HEK293 (cell line): ENCODE measurements around the gene HMGN4.
A peak's percentile ranks its signal among the peaks of the same experiment; 100 is the strongest.

Experiments used
- CTCF ChIA-PET: fragments of 350-600 bp; formaldehyde crosslinking; extraction: SDS; loops from one replicate; lab custom pipeline; 2021; ENCODE audit warnings: antibody characterized with exemption; lab: Yijun Ruan, JAX
- POLR2A ChIA-PET: fragments of 300-600 bp; formaldehyde crosslinking; extraction: SDS; loops from one replicate; lab custom pipeline; 2020; ENCODE audit warnings: antibody characterized with exemption, inconsistent platforms; lab: Yijun Ruan, JAX
- H3K27ac ChIP-seq: fragments of 200-500 bp; sonication (Bioruptor generic); 2 replicates; pipeline ENCODE4 v1.5.1; 2014; ENCODE audit warnings: low read depth, low read length, control low read depth, inconsistent platforms; ENCODE audit errors: extremely low read depth
- H3K36me3 ChIP-seq, 2 experiments: fragments of 200-500 bp in 1 of 2; sonication (Bioruptor generic) in 1 of 2; 1 replicate in 1 of 2; 2 replicates in 1 of 2; pipeline ENCODE4 v1.5.1; 2014 to 2017; ENCODE audit warnings: inconsistent platforms in 2 of 2, low read length in 2 of 2; ENCODE audit not compliant: control insufficient read depth in 2 of 2, insufficient read depth in 1 of 2
- H3K4me1 ChIP-seq: fragments of 200-500 bp; sonication (Bioruptor generic); 2 replicates; pipeline ENCODE4 v1.5.1; 2014; ENCODE audit warnings: mild to moderate bottlenecking, low read length, inconsistent platforms; ENCODE audit not compliant: control insufficient read depth, insufficient read depth
- H3K4me3 ChIP-seq: 2 replicates; pipeline ENCODE4 v1.5.1; 2011; ENCODE audit warnings: low read depth, mild to moderate bottlenecking, control low read depth, low read length, moderate library complexity
- H3K9me3 ChIP-seq: fragments of 200-500 bp; sonication (Bioruptor generic); 2 replicates; pipeline ENCODE4 v1.5.1; 2014; ENCODE audit warnings: low read depth, low read length, inconsistent platforms; ENCODE audit not compliant: control insufficient read depth, insufficient read depth
- GFI1B ChIP-seq: fragments of 450-650 bp; formaldehyde crosslinking; IDR thresholded peaks from 2 replicates; pipeline ENCODE4 v1.5.1; 2016; ENCODE audit warnings: missing biosample characterization, missing genetic modification characterization
- KLF7 ChIP-seq: fragments of 450-650 bp; formaldehyde crosslinking; IDR thresholded peaks from 2 replicates; pipeline ENCODE4 v1.5.1; 2016; ENCODE audit warnings: missing biosample characterization, missing genetic modification characterization, borderline replicate concordance
- PATZ1 ChIP-seq: fragments of 450-650 bp; formaldehyde crosslinking; IDR thresholded peaks from 2 replicates; pipeline ENCODE4 v1.5.1; 2016; ENCODE audit warnings: missing biosample characterization, missing genetic modification characterization
- PBX3 ChIP-seq: sonication (generic); formaldehyde crosslinking; IDR thresholded peaks from 2 replicates; pipeline ENCODE4 v1.8.1; 2022; ENCODE audit warnings: mild to moderate bottlenecking, moderate library complexity, missing genetic modification reagents
- PRDM6 ChIP-seq: fragments of 450-650 bp; formaldehyde crosslinking; IDR thresholded peaks from 2 replicates; pipeline ENCODE4 v1.5.1; 2017; ENCODE audit warnings: missing biosample characterization, missing genetic modification characterization
- SALL2 ChIP-seq: fragments of 450-650 bp; formaldehyde crosslinking; IDR thresholded peaks from 2 replicates; pipeline ENCODE4 v1.5.0; 2017; ENCODE audit warnings: missing biosample characterization, mild to moderate bottlenecking, missing genetic modification characterization, borderline replicate concordance
- TRIM28 ChIP-seq: IDR thresholded peaks from 2 replicates; pipeline ENCODE4 v1.6.1; 2011; ENCODE audit warnings: low read length, control low read depth, borderline replicate concordance
- YY1 ChIP-seq: fragments of 450-650 bp; formaldehyde crosslinking; IDR thresholded peaks from 2 replicates; pipeline ENCODE4 v1.5.1; 2018; ENCODE audit warnings: missing biosample characterization, missing genetic modification characterization
- ZBTB21 ChIP-seq: fragments of 450-650 bp; formaldehyde crosslinking; IDR thresholded peaks from 2 replicates; pipeline ENCODE4 v1.5.1; 2017; ENCODE audit warnings: missing biosample characterization, missing genetic modification characterization
- ZBTB6 ChIP-seq: fragments of 450-650 bp; formaldehyde crosslinking; IDR thresholded peaks from 2 replicates; pipeline ENCODE4 v1.5.1; 2017; ENCODE audit warnings: missing biosample characterization, missing genetic modification characterization
- ZFP69B ChIP-seq: fragments of 450-650 bp; formaldehyde crosslinking; IDR thresholded peaks from 2 replicates; pipeline ENCODE4 v1.5.1; 2016; ENCODE audit warnings: missing biosample characterization, missing genetic modification characterization
- ZNF121 ChIP-seq: fragments of 450-650 bp; formaldehyde crosslinking; IDR thresholded peaks from 2 replicates; pipeline ENCODE4 v1.5.1; 2016; ENCODE audit warnings: missing biosample characterization, missing genetic modification characterization
- ZNF155 ChIP-seq: fragments of 450-650 bp; formaldehyde crosslinking; IDR thresholded peaks from 2 replicates; pipeline ENCODE4 v1.5.1; 2016; ENCODE audit warnings: missing biosample characterization, missing genetic modification characterization
- ZNF16 ChIP-seq: fragments of 450-650 bp; formaldehyde crosslinking; IDR thresholded peaks from 2 replicates; pipeline ENCODE4 v1.5.1; 2016; ENCODE audit warnings: low read depth, missing biosample characterization, missing genetic modification characterization
- ZNF169 ChIP-seq: fragments of 450-650 bp; formaldehyde crosslinking; IDR thresholded peaks from 2 replicates; pipeline ENCODE4 v1.5.1; 2016; ENCODE audit warnings: missing biosample characterization, missing genetic modification characterization
- ZNF174 ChIP-seq: fragments of 450-650 bp; formaldehyde crosslinking; IDR thresholded peaks from 2 replicates; pipeline ENCODE4 v1.5.0; 2017; ENCODE audit warnings: missing biosample characterization, mild to moderate bottlenecking, missing genetic modification characterization
- ZNF274 ChIP-seq, 2 experiments: fragments of 200-500 bp in 1 of 2; fragments of 450-650 bp in 1 of 2; sonication (Bioruptor generic) in 1 of 2; formaldehyde crosslinking in 1 of 2; IDR thresholded peaks; 2 replicates each; pipeline versions ENCODE4 v1.5.1 to v1.6.1; 2014 to 2016; ENCODE audit warnings: borderline replicate concordance in 1 of 2, inconsistent platforms in 1 of 2, low read length in 1 of 2, missing biosample characterization in 1 of 2, missing genetic modification characterization in 1 of 2
- ZNF311 ChIP-seq: fragments of 450-650 bp; formaldehyde crosslinking; IDR thresholded peaks from 2 replicates; pipeline ENCODE4 v1.5.1; 2017; ENCODE audit warnings: missing biosample characterization, missing genetic modification characterization, borderline replicate concordance
- ZNF350 ChIP-seq: fragments of 450-650 bp; formaldehyde crosslinking; IDR thresholded peaks from 2 replicates; pipeline ENCODE4 v1.5.0; 2017; ENCODE audit warnings: missing biosample characterization, mild to moderate bottlenecking, missing genetic modification characterization
- ZNF433 ChIP-seq: fragments of 450-650 bp; formaldehyde crosslinking; IDR thresholded peaks from 2 replicates; pipeline ENCODE4 v1.5.1; 2016; ENCODE audit warnings: missing biosample characterization, missing genetic modification characterization, low read depth
- ZNF600 ChIP-seq: fragments of 450-650 bp; formaldehyde crosslinking; IDR thresholded peaks from 2 replicates; pipeline ENCODE4 v1.5.1; 2016; ENCODE audit warnings: missing biosample characterization, missing genetic modification characterization
- ZNF624 ChIP-seq: fragments of 450-650 bp; formaldehyde crosslinking; IDR thresholded peaks from 2 replicates; pipeline ENCODE4 v1.5.1; 2017; ENCODE audit warnings: missing biosample characterization, missing genetic modification characterization
- ZNF658 ChIP-seq: fragments of 450-650 bp; formaldehyde crosslinking; IDR thresholded peaks from 2 replicates; pipeline ENCODE4; 2016; ENCODE audit warnings: missing biosample characterization, missing genetic modification characterization
- ZNF837 ChIP-seq: fragments of 450-650 bp; formaldehyde crosslinking; IDR thresholded peaks from 2 replicates; pipeline ENCODE4 v1.5.1; 2016; ENCODE audit warnings: missing biosample characterization, missing genetic modification characterization
- ZSCAN23 ChIP-seq: fragments of 450-650 bp; formaldehyde crosslinking; IDR thresholded peaks from 2 replicates; pipeline ENCODE4 v1.5.1; 2016; ENCODE audit warnings: missing biosample characterization, missing genetic modification characterization
- TF ChIP-seq, protein P1 (sequence below): fragments of 450-650 bp; formaldehyde crosslinking; conservative IDR thresholded peaks from 2 replicates; pipeline ENCODE4 v1.5.1; 2016; ENCODE audit warnings: low read depth, missing biosample characterization, missing genetic modification characterization

HMGN4 gene

DNA sequence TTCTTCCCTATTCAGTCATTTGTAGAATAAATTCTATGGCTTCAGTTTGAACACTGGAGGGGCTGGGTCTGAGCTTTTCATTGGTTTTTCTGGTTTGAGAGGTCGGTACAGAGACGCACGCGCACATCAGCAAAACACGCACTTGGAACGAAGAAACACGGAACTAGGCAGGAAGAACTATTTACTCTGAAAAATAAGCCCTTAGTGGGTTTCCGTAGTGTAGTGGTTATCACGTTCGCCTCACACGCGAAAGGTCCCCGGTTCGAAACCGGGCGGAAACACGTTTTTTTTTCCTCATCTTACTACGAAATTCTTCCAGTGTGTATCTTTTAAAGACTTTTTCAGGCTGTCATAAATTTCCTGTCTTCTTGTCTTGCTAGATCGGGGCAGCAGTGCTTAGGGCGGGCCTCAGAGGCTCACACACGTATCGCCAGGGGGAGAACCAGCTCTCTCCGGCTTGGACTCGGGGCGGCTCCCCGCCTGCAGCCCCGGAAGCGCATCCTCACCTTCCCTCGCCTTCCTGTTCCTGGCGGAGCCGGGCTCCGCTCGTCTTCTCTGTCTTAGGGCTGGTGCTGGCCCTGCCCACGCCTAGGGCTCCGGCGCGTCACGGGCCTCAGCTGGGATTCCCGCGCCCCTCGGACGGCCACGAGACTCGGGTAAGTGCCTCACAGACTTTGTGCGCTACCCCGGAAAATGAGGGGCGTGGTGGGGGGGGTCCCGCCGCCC is at the start of gene HMGN4:
Gene HMGN4 (plus strand): TSS at position 521 of the 726 bp plus-strand sequence. CDS start 6,841 bp downstream, outside the sequence.
- peak within 1 kb of the TSS; percentile 79 for H3K27ac ChIP-seq
- ChIA-PET POLR2A (interaction anchor here (0.6 to 2.6 kb wide), 24 partner anchors 8 to 322 kb away, joined by 3 to 29 read pairs (median 6); a partner anchor contains a TSS), CTCF (interaction anchor here (0.6 to 2.7 kb wide), 9 partner anchors 14 to 1148 kb away, joined by 3 to 9 read pairs (median 3); partner anchors contain the start of gene BTN2A2)
- no peak for TF ChIP-seq ZSCAN23 (tag by site-specific recombination)
- 0 out of 2 replicates have a peak, but pooled peaks have one; percentile 70 for TF ChIP-seq ZNF624 (tag by site-specific recombination)
- 0 out of 2 replicates have a peak, but pooled peaks have one; percentile 23 for TF ChIP-seq ZBTB6 (tag by site-specific recombination)
- no peak for TF ChIP-seq PBX3 (CRISPR knock-in tag)
- TF ChIP-seq ZNF274 (IDR thresholded peaks at IDR 0.05; ENCODE audit: low read length), result no peak
- TF ChIP-seq ZNF274 (tag by site-specific recombination; IDR thresholded peaks at IDR 0.05; ENCODE audit: borderline replicate concordance), result no peak
- TF ChIP-seq SALL2 (tag by site-specific recombination), result no peak
- no peak for TF ChIP-seq ZFP69B (tag by site-specific recombination)
- peak; percentile 52; the same call in 1 of the 2 replicates for TF ChIP-seq PRDM6 (tag by site-specific recombination)
- TF ChIP-seq KLF7, result peak; percentile 79; the same call in 1 of the 2 replicates
- TF ChIP-seq, protein P1, sequence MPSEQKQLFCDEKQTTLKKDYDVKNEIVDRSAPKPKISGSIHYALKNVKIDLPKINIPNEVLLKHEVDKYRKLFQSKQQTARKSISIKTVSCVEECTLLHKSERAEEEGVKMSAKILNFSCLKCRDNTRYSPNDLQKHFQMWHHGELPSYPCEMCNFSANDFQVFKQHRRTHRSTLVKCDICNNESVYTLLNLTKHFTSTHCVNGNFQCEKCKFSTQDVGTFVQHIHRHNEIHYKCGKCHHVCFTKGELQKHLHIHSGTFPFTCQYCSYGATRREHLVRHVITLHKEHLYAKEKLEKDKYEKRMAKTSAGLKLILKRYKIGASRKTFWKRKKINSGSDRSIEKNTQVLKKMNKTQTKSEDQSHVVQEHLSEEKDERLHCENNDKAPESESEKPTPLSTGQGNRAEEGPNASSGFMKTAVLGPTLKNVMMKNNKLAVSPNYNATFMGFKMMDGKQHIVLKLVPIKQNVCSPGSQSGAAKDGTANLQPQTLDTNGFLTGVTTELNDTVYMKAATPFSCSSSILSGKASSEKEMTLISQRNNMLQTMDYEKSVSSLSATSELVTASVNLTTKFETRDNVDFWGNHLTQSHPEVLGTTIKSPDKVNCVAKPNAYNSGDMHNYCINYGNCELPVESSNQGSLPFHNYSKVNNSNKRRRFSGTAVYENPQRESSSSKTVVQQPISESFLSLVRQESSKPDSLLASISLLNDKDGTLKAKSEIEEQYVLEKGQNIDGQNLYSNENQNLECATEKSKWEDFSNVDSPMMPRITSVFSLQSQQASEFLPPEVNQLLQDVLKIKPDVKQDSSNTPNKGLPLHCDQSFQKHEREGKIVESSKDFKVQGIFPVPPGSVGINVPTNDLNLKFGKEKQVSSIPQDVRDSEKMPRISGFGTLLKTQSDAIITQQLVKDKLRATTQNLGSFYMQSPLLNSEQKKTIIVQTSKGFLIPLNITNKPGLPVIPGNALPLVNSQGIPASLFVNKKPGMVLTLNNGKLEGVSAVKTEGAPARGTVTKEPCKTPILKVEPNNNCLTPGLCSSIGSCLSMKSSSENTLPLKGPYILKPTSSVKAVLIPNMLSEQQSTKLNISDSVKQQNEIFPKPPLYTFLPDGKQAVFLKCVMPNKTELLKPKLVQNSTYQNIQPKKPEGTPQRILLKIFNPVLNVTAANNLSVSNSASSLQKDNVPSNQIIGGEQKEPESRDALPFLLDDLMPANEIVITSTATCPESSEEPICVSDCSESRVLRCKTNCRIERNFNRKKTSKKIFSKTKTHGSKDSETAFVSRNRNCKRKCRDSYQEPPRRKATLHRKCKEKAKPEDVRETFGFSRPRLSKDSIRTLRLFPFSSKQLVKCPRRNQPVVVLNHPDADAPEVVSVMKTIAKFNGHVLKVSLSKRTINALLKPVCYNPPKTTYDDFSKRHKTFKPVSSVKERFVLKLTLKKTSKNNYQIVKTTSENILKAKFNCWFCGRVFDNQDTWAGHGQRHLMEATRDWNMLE (tag by site-specific recombination), result peak; percentile 85
- no peak for TF ChIP-seq ZNF169 (tag by site-specific recombination)
- TF ChIP-seq ZNF121, result no peak
- TF ChIP-seq ZNF433, result no peak
- TF ChIP-seq ZNF174 (tag by site-specific recombination), result no peak
- no peak for TF ChIP-seq ZNF16 (tag by site-specific recombination)
- no peak; the same call in 1 of the 2 replicates for TF ChIP-seq ZNF600 (tag by site-specific recombination)
- peak; percentile 74 for TF ChIP-seq PATZ1 (tag by site-specific recombination)
- no peak; the same call in none of the 2 replicates for TF ChIP-seq ZBTB21
- TF ChIP-seq ZNF350 (tag by site-specific recombination), result no peak
- no peak for TF ChIP-seq ZNF311 (tag by site-specific recombination)
- no peak for TF ChIP-seq TRIM28
- TF ChIP-seq GFI1B (tag by site-specific recombination), result no peak
- no peak for TF ChIP-seq ZNF155 (tag by site-specific recombination)
- no peak for TF ChIP-seq YY1
- no peak for TF ChIP-seq ZNF658 (tag by site-specific recombination)
- no peak for TF ChIP-seq ZNF837 (tag by site-specific recombination)

More for the DNA sequence above, at the start of gene HMGN4:
- H3K9me3 ChIP-seq, result no peaks in the 10 kb centered on the region
- H3K4me3 ChIP-seq, result peak within 1 kb of the TSS; percentile 76
- peaks cover 3 to 10% of the 10 kb centered on the region in 2 experiments; a peak in 2 of 3 replicates for H3K36me3 ChIP-seq
- peaks cover 5% of the 10 kb centered on the region; the same call in 1 of the 2 replicates for H3K4me1 ChIP-seq
